Endothelial cell of umbilical vein (primary cell): ENCODE data around the gene JADE3. TPM values are rescaled to one million over a fixed set of nuclear protein-coding genes. Genes with fewer than 3 reads are reported as not detected.

Experiments used
- BruUV-seq: library from RNA; stranded (reverse); fragments of 400-500 nt; replicated peaks from 2 replicates; lab custom pipeline; 2021; lab: Mats Ljungman, UMichigan
- CTCF ChIA-PET: fragments of 300-600, 350-600 bp; sonication (Branson Sonifier 250); formaldehyde crosslinking; loops from one replicate; lab custom pipeline; 2021; ENCODE audit warnings: antibody characterized with exemption, inconsistent platforms; lab: Charles Lee
- POLR2A ChIA-PET: fragments of 300-600, 350-600 bp; sonication (Branson Sonifier 250); formaldehyde crosslinking; loops from one replicate; lab custom pipeline; 2021; ENCODE audit warnings: antibody characterized with exemption, inconsistent platforms; lab: Charles Lee
- DNase-seq: peaks from one replicate; pipeline ENCODE4 v3.0.0-alpha.2; 2011; ENCODE audit warnings: low read depth, low spot score
- FAIRE-seq: peaks from 2 replicates; lab custom pipeline; 2011; peaks lifted over from hg19 to GRCh38; lab: Jason Lieb, UNC
- H2AFZ ChIP-seq: 2 replicates; pipeline ENCODE4 v1.6.0; 2012; ENCODE audit warnings: low read depth, low read length, control low read depth, inconsistent platforms
- H3K27ac ChIP-seq: 2 replicates; pipeline ENCODE4 v1.5.1; 2011; ENCODE audit warnings: low read depth, mild to moderate bottlenecking, control low read depth, low read length, moderate library complexity; ENCODE audit not compliant: insufficient read depth
- H3K27me3 ChIP-seq, 2 experiments: 2 replicates each; pipeline versions ENCODE4 v1.6.0 to v1.6.1; 2011; ENCODE audit warnings: low read length in 2 of 2, mixed read lengths in 1 of 2; ENCODE audit not compliant: control insufficient read depth in 2 of 2, insufficient read depth in 2 of 2
- H3K36me3 ChIP-seq, 2 experiments: 2 replicates in 1 of 2; 3 replicates in 1 of 2; pipeline ENCODE4 v1.5.1; 2011; ENCODE audit warnings: low read length in 2 of 2, mild to moderate bottlenecking in 1 of 2, moderate library complexity in 1 of 2; ENCODE audit not compliant: control insufficient read depth in 2 of 2, insufficient read depth in 2 of 2; ENCODE audit errors: extremely low read depth in 1 of 2
- H3K4me1 ChIP-seq: 3 replicates; pipeline ENCODE4 v1.5.1; 2011; ENCODE audit warnings: mild to moderate bottlenecking, low read length; ENCODE audit not compliant: control insufficient read depth, insufficient read depth; ENCODE audit errors: extremely low read depth
- H3K4me2 ChIP-seq: 2 replicates; pipeline ENCODE4 v1.6.1; 2011; ENCODE audit warnings: low read length, control low read depth, mixed read lengths; ENCODE audit not compliant: insufficient read depth
- H3K4me3 ChIP-seq, 3 experiments: fragments of 200-600 bp in 1 of 3; sonication (generic), shearing (Covaris generic) in 1 of 3; replicated peaks in 1 of 3; 2 replicates each; pipeline ENCODE4 v1.5.1; 2011 to 2016; ENCODE audit warnings: control low read depth in 3 of 3, low read length in 3 of 3, mild to moderate bottlenecking in 2 of 3, inconsistent platforms in 1 of 3, low read depth in 1 of 3, moderate library complexity in 1 of 3; ENCODE audit not compliant: insufficient read depth in 1 of 3
- H3K79me2 ChIP-seq: 2 replicates; pipeline ENCODE4 v1.6.0; 2012; ENCODE audit warnings: low read length, inconsistent platforms; ENCODE audit not compliant: control insufficient read depth, insufficient read depth
- H3K9ac ChIP-seq: replicated peaks from 2 replicates; pipeline ENCODE3; 2011; ENCODE audit warnings: low read length, control low read depth; ENCODE audit not compliant: insufficient read depth; ENCODE audit errors: extremely low read depth
- H3K9me1 ChIP-seq: replicated peaks from 3 replicates; pipeline ENCODE4 v1.6.0; 2011; ENCODE audit warnings: mild to moderate bottlenecking, low read length; ENCODE audit not compliant: control insufficient read depth, insufficient read depth; ENCODE audit errors: extremely low read depth
- H3K9me3 ChIP-seq: replicated peaks from 2 replicates; pipeline ENCODE4 v1.5.1; 2012; ENCODE audit warnings: low read length, inconsistent platforms; ENCODE audit not compliant: control insufficient read depth, insufficient read depth
- H4K20me1 ChIP-seq: replicated peaks from 2 replicates; pipeline ENCODE3; 2011; ENCODE audit warnings: mild to moderate bottlenecking, low read length; ENCODE audit not compliant: control insufficient read depth, insufficient read depth; ENCODE audit errors: extremely low read depth
- EZH2 ChIP-seq: IDR thresholded peaks from 2 replicates; pipeline ENCODE4 v1.6.1; 2012; ENCODE audit warnings: borderline replicate concordance, low read depth, mild to moderate bottlenecking, moderate library complexity, low read length, inconsistent platforms; ENCODE audit not compliant: severe bottlenecking
- FOS ChIP-seq: IDR thresholded peaks from 2 replicates; pipeline ENCODE4 v1.6.1; 2011; ENCODE audit warnings: mild to moderate bottlenecking, low read length, moderate library complexity, borderline replicate concordance; ENCODE audit not compliant: insufficient read depth
- dilution Hi-C: fragments of 300-500 bp; cut with MboI; formaldehyde crosslinking; loops from one replicate; pipeline ENCODE4 v1.15.0; 2019; ENCODE audit warnings: low sequenced_read_pairs; ENCODE audit not compliant: extremely low pct_ligation_motif_present
- intact Hi-C: fragments of 100-400 bp; cut with micrococcal nuclease; formaldehyde crosslinking; loops from one replicate; pipeline ENCODE4 v1.10.0; 2022
- polyA plus RNA-seq, 4 experiments: library from polyadenylated mRNA; depleted of rRNA in 3 of 4; stranded (reverse) in 3 of 4; unstranded in 1 of 4; fragments of >200 nt; gene quantifications; 2 replicates each; pipeline versions ENCODE4 v1.2.1 to v1.2.3, GENCODE V29; 2011 to 2012; ENCODE audit warnings: missing spikeins in 1 of 4
- total RNA-seq: library from RNA; stranded (reverse); gene quantifications from 2 replicates; pipeline ENCODE4 v1.2.3, GENCODE V29; 2021
- TF ChIP-seq, protein P1 (sequence below): IDR thresholded peaks from 2 replicates; pipeline ENCODE4 v1.6.1; 2011; ENCODE audit not compliant: insufficient read depth, insufficient read length
- TF ChIP-seq, protein P2 (sequence below), 2 donors: IDR thresholded peaks; 1 replicate in 1 of 2; 2 replicates in 1 of 2; pipeline ENCODE4 v1.5.1; 2011; ENCODE audit warnings: low read length in 2 of 2, mild to moderate bottlenecking in 2 of 2, moderate library complexity in 2 of 2, control low read depth in 1 of 2, inconsistent platforms in 1 of 2, low read depth in 1 of 2; ENCODE audit not compliant: insufficient read depth in 1 of 2; ENCODE audit errors: extremely low read depth in 1 of 2

The JADE3 gene
- total and polyA plus RNA-seq, 2 donors (not counting 3 experiments of a cell fraction or from before 2014, with no cell fraction given), result 4.9 to 18.4 TPM

DNA sequence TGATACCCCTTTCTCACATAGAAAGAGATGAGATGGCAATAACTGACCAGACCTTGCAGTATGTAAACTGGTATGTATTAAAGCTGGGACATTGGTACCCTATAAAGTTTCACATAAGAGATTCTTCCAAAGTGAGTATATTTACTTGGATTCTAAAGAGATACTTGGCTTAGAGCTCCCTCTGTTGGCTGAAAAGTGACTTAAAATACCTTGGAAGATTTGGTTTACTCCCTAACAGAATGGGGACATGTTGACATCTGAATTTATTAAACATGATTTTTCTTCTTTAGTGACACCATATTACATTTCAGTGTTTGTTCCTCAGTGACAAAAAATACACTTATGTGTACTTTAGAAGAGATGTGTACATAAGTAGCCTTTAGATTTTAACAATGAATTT lies 118.1 kb downstream of the JADE3 start:
- Histone ChIP-seq H4K20me1 (no peaks in the 10 kb centered on the region), H3K27ac (no peak overlapping the region), H3K9me1 (no peaks in the 10 kb centered on the region), H3K36me3 (no peaks in the 10 kb centered on the region), H3K4me1 (no peaks in the 10 kb centered on the region), H3K79me2 (no peaks in the 10 kb centered on the region), H2AFZ (no peak overlapping the region), H3K9ac (no peak overlapping the region), H3K9me3 (no peaks in the 10 kb centered on the region), H3K27me3 (no peaks in the 10 kb centered on the region), H3K4me2 (no peak overlapping the region), H3K4me3 (no peak overlapping the region)
- intact Hi-C loops (loop anchor here (1.0 kb wide), 3 partner anchors 127 to 271 kb away; partner anchors contain the start of gene SLC9A7), dilution Hi-C loops (no loop called here)
- ChIA-PET POLR2A (no interaction called here), CTCF (interaction anchor here (0.6 to 1.9 kb wide), 24 partner anchors 8 to 475 kb away, joined by 3 to 21 read pairs (median 4); partner anchors contain the start of genes RP2 and SLC9A7)
- BruUV-seq, result no TSS peak
- TF ChIP-seq, protein P1, sequence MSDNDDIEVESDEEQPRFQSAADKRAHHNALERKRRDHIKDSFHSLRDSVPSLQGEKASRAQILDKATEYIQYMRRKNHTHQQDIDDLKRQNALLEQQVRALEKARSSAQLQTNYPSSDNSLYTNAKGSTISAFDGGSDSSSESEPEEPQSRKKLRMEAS, result no peak
- TF ChIP-seq, protein P2, sequence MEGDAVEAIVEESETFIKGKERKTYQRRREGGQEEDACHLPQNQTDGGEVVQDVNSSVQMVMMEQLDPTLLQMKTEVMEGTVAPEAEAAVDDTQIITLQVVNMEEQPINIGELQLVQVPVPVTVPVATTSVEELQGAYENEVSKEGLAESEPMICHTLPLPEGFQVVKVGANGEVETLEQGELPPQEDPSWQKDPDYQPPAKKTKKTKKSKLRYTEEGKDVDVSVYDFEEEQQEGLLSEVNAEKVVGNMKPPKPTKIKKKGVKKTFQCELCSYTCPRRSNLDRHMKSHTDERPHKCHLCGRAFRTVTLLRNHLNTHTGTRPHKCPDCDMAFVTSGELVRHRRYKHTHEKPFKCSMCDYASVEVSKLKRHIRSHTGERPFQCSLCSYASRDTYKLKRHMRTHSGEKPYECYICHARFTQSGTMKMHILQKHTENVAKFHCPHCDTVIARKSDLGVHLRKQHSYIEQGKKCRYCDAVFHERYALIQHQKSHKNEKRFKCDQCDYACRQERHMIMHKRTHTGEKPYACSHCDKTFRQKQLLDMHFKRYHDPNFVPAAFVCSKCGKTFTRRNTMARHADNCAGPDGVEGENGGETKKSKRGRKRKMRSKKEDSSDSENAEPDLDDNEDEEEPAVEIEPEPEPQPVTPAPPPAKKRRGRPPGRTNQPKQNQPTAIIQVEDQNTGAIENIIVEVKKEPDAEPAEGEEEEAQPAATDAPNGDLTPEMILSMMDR (IDR thresholded peaks at IDR 0.05; ENCODE audit: extremely low read depth in 1 of 2, insufficient read depth in 1 of 2, low read depth in 1 of 2, low read length in 2 of 2), result peak; percentile 19 to 26
- DNase-seq, result peak; percentile 69
- peak; percentile 65 for FAIRE-seq

DNA sequence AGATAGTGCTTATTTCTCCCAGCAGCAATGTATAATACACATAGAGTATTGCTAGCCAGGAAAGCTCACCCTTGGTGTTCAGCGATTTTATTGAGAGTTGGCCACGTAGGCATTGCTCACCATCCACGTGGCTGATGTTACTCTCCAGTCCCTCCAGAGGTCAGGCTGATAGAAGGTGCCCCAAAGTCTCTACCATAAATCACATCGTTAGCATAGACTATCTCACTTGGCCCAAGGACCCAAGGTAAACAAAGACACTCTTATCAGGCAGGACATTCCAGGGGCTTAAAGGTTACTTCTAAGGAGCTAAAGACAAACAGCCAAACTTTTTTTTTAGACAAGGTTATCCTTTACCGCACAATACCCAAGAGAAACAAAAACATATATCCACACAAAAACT lies 135.8 kb downstream of the JADE3 start:
- Histone ChIP-seq H3K4me2 (no peak overlapping the region), H2AFZ (no peak overlapping the region), H3K9me1 (no peaks in the 10 kb centered on the region), H3K27me3 (no peaks in the 10 kb centered on the region), H3K9me3 (no peaks in the 10 kb centered on the region), H3K4me3 (no peak overlapping the region), H3K79me2 (no peaks in the 10 kb centered on the region), H3K27ac (no peak overlapping the region), H3K36me3 (no peaks in the 10 kb centered on the region), H3K9ac (no peak overlapping the region), H3K4me1 (peaks cover 8% of the 10 kb centered on the region), H4K20me1 (no peaks in the 10 kb centered on the region)
- POLR2A ChIA-PET, result no interaction called here
- DNase-seq (peak; percentile 61), FAIRE-seq (peak; percentile 74)
- dilution Hi-C loops (no loop called here), intact Hi-C loops (no loop called here)
- CTCF ChIA-PET, result interaction anchor here (0.9 to 2.2 kb wide), 3 partner anchors 17 to 46 kb away, joined by 3 to 5 read pairs (median 3); no protein-coding TSS in a partner anchor
- no TSS peak for BruUV-seq
- TF ChIP-seq FOS (no peak), EZH2 (no peak)
